ENCODE results near the gene LRRTM4.

GRCh38 chr2:77522888-77523287 lies 712 bp upstream of the LRRTM4 start:
- TF ChIP-seq, protein P1, sequence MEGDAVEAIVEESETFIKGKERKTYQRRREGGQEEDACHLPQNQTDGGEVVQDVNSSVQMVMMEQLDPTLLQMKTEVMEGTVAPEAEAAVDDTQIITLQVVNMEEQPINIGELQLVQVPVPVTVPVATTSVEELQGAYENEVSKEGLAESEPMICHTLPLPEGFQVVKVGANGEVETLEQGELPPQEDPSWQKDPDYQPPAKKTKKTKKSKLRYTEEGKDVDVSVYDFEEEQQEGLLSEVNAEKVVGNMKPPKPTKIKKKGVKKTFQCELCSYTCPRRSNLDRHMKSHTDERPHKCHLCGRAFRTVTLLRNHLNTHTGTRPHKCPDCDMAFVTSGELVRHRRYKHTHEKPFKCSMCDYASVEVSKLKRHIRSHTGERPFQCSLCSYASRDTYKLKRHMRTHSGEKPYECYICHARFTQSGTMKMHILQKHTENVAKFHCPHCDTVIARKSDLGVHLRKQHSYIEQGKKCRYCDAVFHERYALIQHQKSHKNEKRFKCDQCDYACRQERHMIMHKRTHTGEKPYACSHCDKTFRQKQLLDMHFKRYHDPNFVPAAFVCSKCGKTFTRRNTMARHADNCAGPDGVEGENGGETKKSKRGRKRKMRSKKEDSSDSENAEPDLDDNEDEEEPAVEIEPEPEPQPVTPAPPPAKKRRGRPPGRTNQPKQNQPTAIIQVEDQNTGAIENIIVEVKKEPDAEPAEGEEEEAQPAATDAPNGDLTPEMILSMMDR (IDR thresholded peaks at IDR 0.05) = no peak
- TF ChIP-seq POLR2A (IDR thresholded peaks at IDR 0.05) = no peak

All from lower leg skin (tissue), 3 donors.